A549 (cell line): Measurements from ENCODE around the gene TREM2. TPM values are rescaled to one million over a fixed set of nuclear protein-coding genes. Genes with fewer than 3 reads are reported as not detected.

ENCODE experiments used
- ATAC-seq, 2 experiments: fragments of 200-7000 bp in 1 of 2; fragments of >200 bp in 1 of 2; cut with Nextera tagmentation in 1 of 2; cut with Tn5 transposase in 1 of 2; 3 replicates each; pipeline versions ENCODE4 v1.8.0 to v1.9.1; 2018 to 2020; ENCODE audit warnings: mild to moderate bottlenecking in 1 of 2, moderate library complexity in 1 of 2
- CTCF ChIA-PET: fragments of 300-600 bp; sonication (Branson Sonifier 250); formaldehyde crosslinking; extraction: SDS; loops from one replicate; lab custom pipeline; 2021; ENCODE audit warnings: antibody characterized with exemption, inconsistent platforms; lab: Yijun Ruan, JAX
- POLR2A ChIA-PET: fragments of 350-600 bp; formaldehyde crosslinking; extraction: SDS; loops from one replicate; lab custom pipeline; 2021; ENCODE audit warnings: antibody characterized with exemption, inconsistent platforms; lab: Yijun Ruan, JAX
- DNase-seq, 2 experiments: peaks; one replicate each; pipeline versions ENCODE4 v3.0.0 to v3.0.0-alpha.2; 2011 to 2016; ENCODE audit warnings: low read depth in 1 of 2, low spot score in 1 of 2
- FAIRE-seq: peaks from 2 replicates; lab custom pipeline; 2011; peaks lifted over from hg19 to GRCh38; lab: Jason Lieb, UNC
- H3K27ac ChIP-seq, 2 experiments: fragments of >200 bp; sonication (Bioruptor Twin); formaldehyde crosslinking; 3 replicates each; pipeline ENCODE4 v1.5.1; 2016 to 2017
- H3K4me1 ChIP-seq: fragments of >200 bp; sonication (Bioruptor Twin); formaldehyde crosslinking; 3 replicates; pipeline ENCODE4 v1.6.1; 2016
- H3K4me2 ChIP-seq: fragments of >200 bp; sonication (Bioruptor Twin); formaldehyde crosslinking; 3 replicates; pipeline ENCODE4 v1.6.1; 2016
- H3K4me3 ChIP-seq: fragments of >200 bp; sonication (Bioruptor Twin); formaldehyde crosslinking; 3 replicates; pipeline ENCODE4 v1.5.1; 2016
- H3K9me3 ChIP-seq: fragments of >200 bp; sonication (Bioruptor Twin); formaldehyde crosslinking; 3 replicates; pipeline ENCODE4 v1.6.1; 2016
- BHLHE40 ChIP-seq: IDR thresholded peaks from 2 replicates; pipeline ENCODE4 v1.6.1; 2012; ENCODE audit warnings: low read depth, low read length, inconsistent platforms
- CBX8 ChIP-seq: fragments of 200-600 bp; sonication (generic); IDR thresholded peaks from 2 replicates; pipeline ENCODE4 v1.6.1; 2016
- CHD4 ChIP-seq: fragments of 200-600 bp; sonication (generic); IDR thresholded peaks from 2 replicates; pipeline ENCODE4 v1.6.1; 2016; ENCODE audit warnings: antibody characterized with exemption, mild to moderate bottlenecking, borderline replicate concordance
- EHF ChIP-seq: fragments of 250-450 bp; sonication (Bioruptor Pico); IDR thresholded peaks from 2 replicates; pipeline ENCODE4 v1.5.0; 2020; ENCODE audit warnings: mild to moderate bottlenecking
- ESRRA ChIP-seq: fragments of 150-350 bp; IDR thresholded peaks from 2 replicates; pipeline ENCODE4 v1.6.1; 2014; ENCODE audit warnings: mild to moderate bottlenecking, low read length, borderline replicate concordance
- FOSL2 ChIP-seq, 2 experiments: fragments of 450-650 bp in 1 of 2; fragments of >200 bp in 1 of 2; sonication (Bioruptor Twin) in 1 of 2; formaldehyde crosslinking; IDR thresholded peaks; 2 replicates each; pipeline versions ENCODE4 v1.5.0 to v1.6.1; 2016 to 2020; ENCODE audit warnings: mild to moderate bottlenecking in 1 of 2, moderate library complexity in 1 of 2
- HDAC2 ChIP-seq: fragments of 200-600 bp; sonication (generic); IDR thresholded peaks from 2 replicates; pipeline ENCODE4 v1.6.1; 2016
- HOXA7 ChIP-seq: fragments of 250-450 bp; sonication (Bioruptor Pico); IDR thresholded peaks from 2 replicates; pipeline ENCODE4 v1.5.0; 2020; ENCODE audit warnings: mild to moderate bottlenecking, moderate library complexity
- HOXB5 ChIP-seq: fragments of 250-450 bp; sonication (Bioruptor Pico); IDR thresholded peaks from 2 replicates; pipeline ENCODE4 v1.5.0; 2020; ENCODE audit warnings: mild to moderate bottlenecking, moderate library complexity
- JUN ChIP-seq, 2 experiments: fragments of >200 bp; sonication (Bioruptor Twin); formaldehyde crosslinking; IDR thresholded peaks; 2 replicates in 1 of 2; 3 replicates in 1 of 2; pipeline ENCODE4 v1.6.1; 2016 to 2017
- NPAS2 ChIP-seq: fragments of 250-450 bp; sonication (Bioruptor Pico); IDR thresholded peaks from 2 replicates; pipeline ENCODE4 v1.8.0; 2022; ENCODE audit warnings: mild to moderate bottlenecking, moderate library complexity, borderline replicate concordance
- PHF8 ChIP-seq: fragments of 200-600 bp; sonication (generic); IDR thresholded peaks from 2 replicates; pipeline ENCODE4 v1.6.1; 2016; ENCODE audit warnings: low read depth, mild to moderate bottlenecking, antibody characterized with exemption, moderate library complexity, borderline replicate concordance
- RARB ChIP-seq: fragments of 250-450 bp; sonication (Bioruptor Pico); IDR thresholded peaks from 2 replicates; pipeline ENCODE4 v1.8.0; 2021; ENCODE audit warnings: mild to moderate bottlenecking, moderate library complexity
- TP53 ChIP-seq: fragments of 250-450 bp; sonication (Bioruptor Pico); IDR thresholded peaks from 2 replicates; pipeline ENCODE4 v1.5.0; 2021; ENCODE audit warnings: mild to moderate bottlenecking, moderate library complexity
- ZFP36 ChIP-seq: fragments of 450-650 bp; IDR thresholded peaks from 2 replicates; pipeline ENCODE4 v1.6.1; 2014; ENCODE audit warnings: borderline replicate concordance; ENCODE audit not compliant: partially characterized antibody
- ZNF302 ChIP-seq: fragments of 250-450 bp; sonication (Bioruptor Pico); IDR thresholded peaks from 2 replicates; pipeline ENCODE4 v1.9.0; 2021; ENCODE audit warnings: inconsistent platforms, mild to moderate bottlenecking, moderate library complexity
- WGBS: methylation state at CpG from one replicate; pipeline ENCODE4 v1.1.6; 2017; ENCODE audit errors: missing lambda C conversion rate; 5-methylcytosine and 5-hydroxymethylcytosine counted together
- polyA plus RNA-seq, 4 experiments: library from polyadenylated mRNA; depleted of rRNA in 3 of 4; stranded (reverse); fragments of >200 nt; fragmentation: RNase III in 1 of 4; extraction: RNeasy Plus Mini Kit Qiagen cat#74134 plus additional on column Dnase treatment in 1 of 4; gene quantifications; 2 replicates in 3 of 4; 3 replicates in 1 of 4; pipeline ENCODE4 v1.2.3, GENCODE V29; 2011 to 2017
- TF ChIP-seq, protein P1 (sequence below): fragments of >200 bp; sonication (Bioruptor Twin); formaldehyde crosslinking; IDR thresholded peaks from 3 replicates; pipeline ENCODE4 v1.6.1; 2016
- TF ChIP-seq, protein P2 (sequence below): IDR thresholded peaks from 2 replicates; pipeline ENCODE4 v1.6.1; 2012; ENCODE audit warnings: low read depth, borderline replicate concordance
- TF ChIP-seq, protein P3 (sequence below): fragments of 450-650 bp; IDR thresholded peaks from 2 replicates; pipeline ENCODE4 v1.6.1; 2014; ENCODE audit warnings: antibody characterized with exemption
- TF ChIP-seq, protein P4 (sequence below): IDR thresholded peaks from 2 replicates; pipeline ENCODE4 v1.6.1; 2012
- TF ChIP-seq, protein P5 (sequence below): fragments of >200 bp; sonication (Bioruptor Twin); formaldehyde crosslinking; IDR thresholded peaks from 3 replicates; pipeline ENCODE4 v1.5.1; 2016
- TF ChIP-seq, protein P6 (sequence below): fragments of >200 bp; sonication (Bioruptor Twin); formaldehyde crosslinking; IDR thresholded peaks from 2 replicates; pipeline ENCODE4 v1.6.1; 2016
- TF ChIP-seq, protein P7 (sequence below): fragments of 250-450 bp; sonication (Bioruptor Pico); IDR thresholded peaks from 2 replicates; pipeline ENCODE4 v1.5.0; 2021; ENCODE audit warnings: mild to moderate bottlenecking, moderate library complexity, borderline replicate concordance

The TREM2 gene
- polyA plus RNA-seq, 2 of the 4 experiments (the other 2 are of a cell fraction), result not detected

DNA sequence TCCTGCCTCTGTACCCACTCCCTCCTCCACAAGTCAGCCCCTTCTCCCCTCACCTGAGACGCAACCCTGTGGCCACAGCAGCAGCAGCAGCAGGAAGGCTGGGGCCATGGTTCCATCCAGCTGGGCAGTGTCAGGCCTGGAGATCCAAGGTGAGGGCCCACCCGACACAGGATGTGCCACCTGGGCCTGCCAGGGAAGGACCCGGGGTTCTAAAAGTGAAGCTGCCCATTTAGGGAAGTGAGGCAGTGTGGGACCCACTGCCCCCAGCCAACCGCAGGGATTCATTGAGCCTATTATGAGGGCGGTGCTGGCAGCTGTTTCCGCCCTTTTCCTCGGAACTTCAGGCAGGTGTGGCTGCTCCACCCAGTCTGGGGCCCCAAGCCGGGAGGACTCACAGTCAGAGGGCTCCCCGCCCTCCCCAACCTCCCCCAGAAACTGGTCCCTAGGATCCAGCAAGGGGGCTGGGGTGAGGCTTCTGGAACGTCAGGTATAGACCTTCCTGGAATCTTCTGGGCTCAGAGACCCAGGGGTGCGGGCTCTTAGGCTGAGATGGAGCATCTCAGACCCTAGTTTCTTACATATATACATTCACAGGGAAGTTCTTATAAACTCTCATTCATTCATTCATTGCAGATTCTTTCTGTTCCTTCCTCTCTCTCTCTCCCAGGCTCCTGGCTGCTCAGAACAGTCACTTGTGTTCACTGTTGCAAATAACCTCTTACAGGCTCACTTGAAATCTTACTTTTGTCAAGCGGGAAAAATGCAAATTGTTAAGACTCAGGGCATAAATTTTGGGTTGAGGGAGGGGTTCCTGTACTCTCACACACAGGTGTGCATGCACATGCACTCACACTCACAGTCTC, 38.2 kb upstream of the TREM2 start, which contains the start of gene TREML2:
Gene TREML2 (minus strand): TSS at position 249 of the 863 bp plus-strand sequence. CDS start 141 bp downstream, at position 108.
- 54% methylated on average over 11 of the region's 12 CpGs for WGBS
- Histone ChIP-seq H3K4me3 (no peak within 1 kb of the TSS), H3K4me2 (no peak within 1 kb of the TSS), H3K4me1 (no peaks in the 10 kb centered on the region), H3K27ac (no peak within 1 kb of the TSS), H3K9me3 (no peaks in the 10 kb centered on the region)
- ChIA-PET POLR2A (no interaction called here), CTCF (interaction anchor here (1.1 to 1.5 kb wide), 2 partner anchors 9 to 28 kb away, joined by 3 read pairs; no protein-coding TSS in a partner anchor)
- ATAC-seq (no peak), FAIRE-seq (no peak), DNase-seq (no peak)
- TF ChIP-seq, protein P1, sequence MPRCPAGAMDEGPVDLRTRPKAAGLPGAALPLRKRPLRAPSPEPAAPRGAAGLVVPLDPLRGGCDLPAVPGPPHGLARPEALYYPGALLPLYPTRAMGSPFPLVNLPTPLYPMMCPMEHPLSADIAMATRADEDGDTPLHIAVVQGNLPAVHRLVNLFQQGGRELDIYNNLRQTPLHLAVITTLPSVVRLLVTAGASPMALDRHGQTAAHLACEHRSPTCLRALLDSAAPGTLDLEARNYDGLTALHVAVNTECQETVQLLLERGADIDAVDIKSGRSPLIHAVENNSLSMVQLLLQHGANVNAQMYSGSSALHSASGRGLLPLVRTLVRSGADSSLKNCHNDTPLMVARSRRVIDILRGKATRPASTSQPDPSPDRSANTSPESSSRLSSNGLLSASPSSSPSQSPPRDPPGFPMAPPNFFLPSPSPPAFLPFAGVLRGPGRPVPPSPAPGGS, result no peak
- TF ChIP-seq ESRRA (no peak), FOSL2 (IDR thresholded peaks at IDR 0.05) (no peak), FOSL2 (CRISPR knock-in tag; IDR thresholded peaks at IDR 0.05) (no peak), ZNF302 (CRISPR knock-in tag) (no peak), HOXA7 (CRISPR knock-in tag) (no peak), CBX8 (no peak), NPAS2 (CRISPR knock-in tag) (no peak), ZFP36 (no peak)
- TF ChIP-seq, protein P2, sequence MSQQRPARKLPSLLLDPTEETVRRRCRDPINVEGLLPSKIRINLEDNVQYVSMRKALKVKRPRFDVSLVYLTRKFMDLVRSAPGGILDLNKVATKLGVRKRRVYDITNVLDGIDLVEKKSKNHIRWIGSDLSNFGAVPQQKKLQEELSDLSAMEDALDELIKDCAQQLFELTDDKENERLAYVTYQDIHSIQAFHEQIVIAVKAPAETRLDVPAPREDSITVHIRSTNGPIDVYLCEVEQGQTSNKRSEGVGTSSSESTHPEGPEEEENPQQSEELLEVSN, result no peak
- TF ChIP-seq, protein P3, sequence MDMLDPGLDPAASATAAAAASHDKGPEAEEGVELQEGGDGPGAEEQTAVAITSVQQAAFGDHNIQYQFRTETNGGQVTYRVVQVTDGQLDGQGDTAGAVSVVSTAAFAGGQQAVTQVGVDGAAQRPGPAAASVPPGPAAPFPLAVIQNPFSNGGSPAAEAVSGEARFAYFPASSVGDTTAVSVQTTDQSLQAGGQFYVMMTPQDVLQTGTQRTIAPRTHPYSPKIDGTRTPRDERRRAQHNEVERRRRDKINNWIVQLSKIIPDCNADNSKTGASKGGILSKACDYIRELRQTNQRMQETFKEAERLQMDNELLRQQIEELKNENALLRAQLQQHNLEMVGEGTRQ, result no peak
- TF ChIP-seq, protein P4, sequence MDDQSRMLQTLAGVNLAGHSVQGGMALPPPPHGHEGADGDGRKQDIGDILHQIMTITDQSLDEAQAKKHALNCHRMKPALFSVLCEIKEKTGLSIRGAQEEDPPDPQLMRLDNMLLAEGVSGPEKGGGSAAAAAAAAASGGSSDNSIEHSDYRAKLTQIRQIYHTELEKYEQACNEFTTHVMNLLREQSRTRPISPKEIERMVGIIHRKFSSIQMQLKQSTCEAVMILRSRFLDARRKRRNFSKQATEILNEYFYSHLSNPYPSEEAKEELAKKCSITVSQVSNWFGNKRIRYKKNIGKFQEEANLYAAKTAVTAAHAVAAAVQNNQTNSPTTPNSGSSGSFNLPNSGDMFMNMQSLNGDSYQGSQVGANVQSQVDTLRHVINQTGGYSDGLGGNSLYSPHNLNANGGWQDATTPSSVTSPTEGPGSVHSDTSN, result no peak
- TF ChIP-seq, protein P5, sequence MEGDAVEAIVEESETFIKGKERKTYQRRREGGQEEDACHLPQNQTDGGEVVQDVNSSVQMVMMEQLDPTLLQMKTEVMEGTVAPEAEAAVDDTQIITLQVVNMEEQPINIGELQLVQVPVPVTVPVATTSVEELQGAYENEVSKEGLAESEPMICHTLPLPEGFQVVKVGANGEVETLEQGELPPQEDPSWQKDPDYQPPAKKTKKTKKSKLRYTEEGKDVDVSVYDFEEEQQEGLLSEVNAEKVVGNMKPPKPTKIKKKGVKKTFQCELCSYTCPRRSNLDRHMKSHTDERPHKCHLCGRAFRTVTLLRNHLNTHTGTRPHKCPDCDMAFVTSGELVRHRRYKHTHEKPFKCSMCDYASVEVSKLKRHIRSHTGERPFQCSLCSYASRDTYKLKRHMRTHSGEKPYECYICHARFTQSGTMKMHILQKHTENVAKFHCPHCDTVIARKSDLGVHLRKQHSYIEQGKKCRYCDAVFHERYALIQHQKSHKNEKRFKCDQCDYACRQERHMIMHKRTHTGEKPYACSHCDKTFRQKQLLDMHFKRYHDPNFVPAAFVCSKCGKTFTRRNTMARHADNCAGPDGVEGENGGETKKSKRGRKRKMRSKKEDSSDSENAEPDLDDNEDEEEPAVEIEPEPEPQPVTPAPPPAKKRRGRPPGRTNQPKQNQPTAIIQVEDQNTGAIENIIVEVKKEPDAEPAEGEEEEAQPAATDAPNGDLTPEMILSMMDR, result no peak

DNA sequence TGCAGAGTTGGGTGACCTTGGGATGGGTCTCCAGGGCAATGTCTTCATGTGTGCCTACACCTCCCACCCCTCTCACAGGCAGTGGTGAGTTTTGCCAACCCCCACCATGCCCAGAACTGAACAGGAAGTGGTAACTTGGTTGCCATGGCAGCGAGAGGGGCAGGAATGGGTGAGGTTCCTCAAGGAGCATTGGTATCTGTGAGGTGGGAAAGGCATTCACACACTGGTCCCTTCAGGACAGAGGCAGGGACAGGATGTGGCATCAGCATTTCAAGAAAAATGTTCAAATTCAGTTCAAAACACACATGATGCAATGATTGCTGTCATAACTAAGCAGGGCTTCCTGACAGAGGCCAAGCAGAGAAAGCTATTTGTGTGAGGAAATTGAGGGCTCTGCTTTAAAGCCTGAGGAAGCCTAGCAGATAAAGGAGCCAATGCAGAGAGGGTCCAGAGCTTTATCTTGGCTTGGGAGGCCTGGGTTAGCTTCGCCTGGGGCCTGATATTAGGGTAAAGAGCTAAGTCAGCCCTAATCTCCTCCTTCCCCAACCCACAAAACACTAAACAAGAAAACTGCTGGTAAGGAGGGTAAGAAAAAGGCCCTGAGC, 37.5 kb upstream of the TREM2 start:
- POLR2A ChIA-PET, result no interaction called here
- 25% methylated on average over 2 of the region's 2 CpGs for WGBS
- H3K9me3 ChIP-seq, result no peaks in the 10 kb centered on the region
- FAIRE-seq (no peak), ATAC-seq (no peak), DNase-seq (no peak)
- H3K4me2 ChIP-seq, result no peak overlapping the region
- no peak overlapping the region for H3K27ac ChIP-seq
- no peak overlapping the region for H3K4me3 ChIP-seq
- CTCF ChIA-PET, result interaction anchor here (1.1 to 1.5 kb wide), 2 partner anchors 9 to 27 kb away, joined by 3 read pairs; no protein-coding TSS in a partner anchor
- no peaks in the 10 kb centered on the region for H3K4me1 ChIP-seq
- TF ChIP-seq ZNF302 (CRISPR knock-in tag) (no peak), BHLHE40 (no peak), EHF (CRISPR knock-in tag) (no peak), JUN (IDR thresholded peaks at IDR 0.05) (no peak), TP53 (CRISPR knock-in tag) (no peak), HDAC2 (no peak), RARB (CRISPR knock-in tag) (no peak), HOXB5 (CRISPR knock-in tag) (no peak), PHF8 (no peak), ZFP36 (no peak), CHD4 (no peak), HOXA7 (CRISPR knock-in tag) (no peak)
- TF ChIP-seq, protein P5, result no peak
- TF ChIP-seq, protein P6, sequence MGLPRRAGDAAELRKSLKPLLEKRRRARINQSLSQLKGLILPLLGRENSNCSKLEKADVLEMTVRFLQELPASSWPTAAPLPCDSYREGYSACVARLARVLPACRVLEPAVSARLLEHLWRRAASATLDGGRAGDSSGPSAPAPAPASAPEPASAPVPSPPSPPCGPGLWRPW, result no peak
- TF ChIP-seq, protein P7, sequence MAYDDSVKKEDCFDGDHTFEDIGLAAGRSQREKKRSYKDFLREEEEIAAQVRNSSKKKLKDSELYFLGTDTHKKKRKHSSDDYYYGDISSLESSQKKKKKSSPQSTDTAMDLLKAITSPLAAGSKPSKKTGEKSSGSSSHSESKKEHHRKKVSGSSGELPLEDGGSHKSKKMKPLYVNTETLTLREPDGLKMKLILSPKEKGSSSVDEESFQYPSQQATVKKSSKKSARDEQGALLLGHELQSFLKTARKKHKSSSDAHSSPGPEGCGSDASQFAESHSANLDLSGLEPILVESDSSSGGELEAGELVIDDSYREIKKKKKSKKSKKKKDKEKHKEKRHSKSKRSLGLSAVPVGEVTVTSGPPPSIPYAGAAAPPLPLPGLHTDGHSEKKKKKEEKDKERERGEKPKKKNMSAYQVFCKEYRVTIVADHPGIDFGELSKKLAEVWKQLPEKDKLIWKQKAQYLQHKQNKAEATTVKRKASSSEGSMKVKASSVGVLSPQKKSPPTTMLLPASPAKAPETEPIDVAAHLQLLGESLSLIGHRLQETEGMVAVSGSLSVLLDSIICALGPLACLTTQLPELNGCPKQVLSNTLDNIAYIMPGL (CRISPR knock-in tag), result no peak
